Measurements from ENCODE around the gene HORMAD2. TPM values are rescaled to one million over a fixed set of nuclear protein-coding genes. Genes with fewer than 3 reads are reported as not detected.

Gene HORMAD2
- total and polyA plus RNA-seq, 2 donors (not counting 1 experiment from before 2014, with no cell fraction given) = not detected

DNA sequence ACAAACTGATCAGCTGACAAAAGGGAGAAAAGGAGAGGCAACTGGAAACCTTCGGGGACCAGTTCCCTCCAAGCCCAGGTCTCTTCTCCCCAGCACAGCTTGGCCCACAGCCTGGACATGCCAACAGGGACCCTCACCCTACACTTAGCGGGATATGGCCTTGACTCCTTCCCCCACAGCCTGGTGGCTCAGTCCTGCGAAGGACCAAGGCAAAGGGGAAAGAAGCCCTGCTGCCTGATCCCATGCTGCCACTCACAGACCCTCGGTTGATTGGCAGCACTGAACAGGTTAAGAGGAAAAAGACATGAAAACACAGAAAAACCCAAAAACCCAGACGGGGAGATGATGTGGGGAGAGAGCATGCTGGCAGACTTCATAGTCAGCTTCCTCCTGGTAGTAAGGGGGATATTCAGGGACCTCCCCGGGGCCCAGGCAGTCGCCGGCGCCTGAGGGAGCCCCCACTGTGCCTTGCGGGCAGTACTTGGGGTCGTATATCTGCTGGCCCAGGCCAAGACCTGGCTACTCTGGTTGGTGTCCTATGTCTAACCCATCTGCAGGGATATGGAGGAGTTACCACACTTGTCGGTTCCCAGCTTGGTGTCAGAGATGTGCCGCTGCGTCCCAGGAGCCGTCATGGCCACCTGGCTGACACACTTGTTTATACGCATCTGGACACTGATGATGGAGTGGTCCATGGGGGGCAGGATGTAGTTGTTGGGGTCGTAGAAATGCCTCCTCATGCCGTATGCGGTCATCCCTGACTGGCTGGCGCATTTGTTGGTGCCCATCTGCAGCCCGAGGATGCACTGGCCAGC is 34.2 kb upstream of the HORMAD2 start:
- Mint-ChIP-seq H3K27ac (no peak overlapping the region), H3K27me3 (no peaks in the 10 kb centered on the region), H3K9me3 (ENCODE audit: insufficient read depth) (no peaks in the 10 kb centered on the region), H3K4me1 (peaks cover 4% of the 10 kb centered on the region), H3K4me3 (no peak overlapping the region)
- H3K36me3 ChIP-seq (replicated peaks in 1 of 2; ENCODE audit: control extremely low read depth in 1 of 2, control insufficient read depth in 1 of 2, extremely low read depth in 1 of 2, insufficient read depth in 2 of 2, low read length in 1 of 2) = no peaks in the 10 kb centered on the region
- intact Hi-C loops (cut with micrococcal nuclease) = no loop called here
- peaks cover 0 to 9% of the 10 kb centered on the region in 2 donors for H3K4me1 ChIP-seq (ENCODE audit: control insufficient read depth in 2 of 2, insufficient read depth in 2 of 2, low read length in 2 of 2)
- WGBS (ENCODE audit: insufficient coverage) = 98% methylated on average over 19 of the region's 21 CpGs
- ChIA-PET CTCF (interaction anchor here (1.3 kb wide), 1 partner anchor 41 kb away, joined by 3 read pairs; no protein-coding TSS in a partner anchor), POLR2A (no interaction called here)
- DNase-seq = no peak
- H3K9me3 ChIP-seq (ENCODE audit: control extremely low read depth in 1 of 3, control insufficient read depth in 2 of 3, insufficient read depth in 1 of 3, low read length in 2 of 3) = peaks cover 0 to 5% (median 0%) of the 10 kb centered on the region in 3 donors
- no peaks in the 10 kb centered on the region for H3K79me2 ChIP-seq (ENCODE audit: control insufficient read depth, insufficient read depth, low read length)
- no peak overlapping the region for H2AFZ ChIP-seq (ENCODE audit: insufficient read depth, low read depth, low read length, poor library complexity, severe bottlenecking)
- H3K9ac ChIP-seq (ENCODE audit: low read length) = no peak overlapping the region
- no peak overlapping the region for H3K27ac ChIP-seq (ENCODE audit: low read length in 2 of 2)
- no peak overlapping the region for H3K4me3 ChIP-seq (ENCODE audit: control extremely low read depth in 1 of 5, extremely low read depth in 1 of 5, insufficient read depth in 1 of 5, low read depth in 2 of 5, low read length in 4 of 5)
- H3K27me3 ChIP-seq (replicated peaks in 1 of 4; ENCODE audit: control extremely low read depth in 1 of 4, control insufficient read depth in 3 of 4, insufficient read depth in 4 of 4, low read length in 3 of 4) = no peaks in the 10 kb centered on the region
- ATAC-seq (ENCODE audit: low read depth) = no peak
- H3K4me2 ChIP-seq (replicated peaks; ENCODE audit: low read depth, low read length, poor library complexity, severe bottlenecking) = no peak overlapping the region
- TF ChIP-seq, protein P1, sequence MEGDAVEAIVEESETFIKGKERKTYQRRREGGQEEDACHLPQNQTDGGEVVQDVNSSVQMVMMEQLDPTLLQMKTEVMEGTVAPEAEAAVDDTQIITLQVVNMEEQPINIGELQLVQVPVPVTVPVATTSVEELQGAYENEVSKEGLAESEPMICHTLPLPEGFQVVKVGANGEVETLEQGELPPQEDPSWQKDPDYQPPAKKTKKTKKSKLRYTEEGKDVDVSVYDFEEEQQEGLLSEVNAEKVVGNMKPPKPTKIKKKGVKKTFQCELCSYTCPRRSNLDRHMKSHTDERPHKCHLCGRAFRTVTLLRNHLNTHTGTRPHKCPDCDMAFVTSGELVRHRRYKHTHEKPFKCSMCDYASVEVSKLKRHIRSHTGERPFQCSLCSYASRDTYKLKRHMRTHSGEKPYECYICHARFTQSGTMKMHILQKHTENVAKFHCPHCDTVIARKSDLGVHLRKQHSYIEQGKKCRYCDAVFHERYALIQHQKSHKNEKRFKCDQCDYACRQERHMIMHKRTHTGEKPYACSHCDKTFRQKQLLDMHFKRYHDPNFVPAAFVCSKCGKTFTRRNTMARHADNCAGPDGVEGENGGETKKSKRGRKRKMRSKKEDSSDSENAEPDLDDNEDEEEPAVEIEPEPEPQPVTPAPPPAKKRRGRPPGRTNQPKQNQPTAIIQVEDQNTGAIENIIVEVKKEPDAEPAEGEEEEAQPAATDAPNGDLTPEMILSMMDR (IDR thresholded peaks at IDR 0.05) = no peak
- TF ChIP-seq EZH2 (IDR thresholded peaks at IDR 0.05; ENCODE audit: borderline replicate concordance, insufficient read depth, low read depth, low read length, poor library complexity, severe bottlenecking) = no peak
- no peaks in the 10 kb centered on the region for H4K20me1 ChIP-seq (ENCODE audit: control insufficient read depth, insufficient read depth, low read length, poor library complexity, severe bottlenecking)

DNA sequence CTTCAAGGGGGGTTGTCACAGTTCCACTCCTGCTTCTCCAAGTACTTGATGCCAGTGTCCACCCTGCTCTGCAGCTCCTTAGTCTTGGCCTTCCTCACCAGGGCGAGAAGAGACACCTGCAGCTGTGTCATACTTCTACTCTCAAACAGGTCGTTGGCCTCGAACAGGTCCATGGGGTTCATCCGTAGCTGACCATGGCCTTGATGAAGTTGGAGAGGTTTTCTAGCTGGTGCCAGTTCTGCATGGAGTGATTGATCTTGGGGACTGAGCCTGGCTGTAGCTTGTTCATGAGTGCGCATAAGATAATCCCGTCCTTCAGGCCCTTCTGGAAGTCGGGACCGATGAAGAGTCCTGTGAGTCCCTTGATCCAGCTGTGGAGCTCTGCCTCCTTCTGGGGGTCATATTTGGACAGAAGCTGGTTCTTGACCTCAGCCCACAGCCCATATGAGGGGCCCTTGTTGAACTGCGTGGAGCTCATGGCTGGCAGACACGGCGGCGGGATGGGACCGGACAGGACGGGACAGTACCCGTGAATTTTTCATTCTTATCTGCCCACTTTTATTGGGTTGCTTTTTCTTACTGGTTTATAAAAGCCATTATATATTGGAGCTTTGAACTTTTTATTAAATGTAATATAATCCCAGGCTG is 33.4 kb upstream of the HORMAD2 start:
- TF ChIP-seq, protein P1 (IDR thresholded peaks at IDR 0.05) = no peak
- no peak for TF ChIP-seq EZH2 (IDR thresholded peaks at IDR 0.05; ENCODE audit: borderline replicate concordance, insufficient read depth, low read depth, low read length, poor library complexity, severe bottlenecking)
- peaks cover 0 to 5% (median 0%) of the 10 kb centered on the region in 3 donors for H3K9me3 ChIP-seq (ENCODE audit: control extremely low read depth in 1 of 3, control insufficient read depth in 2 of 3, insufficient read depth in 1 of 3, low read length in 2 of 3)
- no peak overlapping the region for H3K9ac ChIP-seq (ENCODE audit: low read length)
- no peaks in the 10 kb centered on the region for H3K79me2 ChIP-seq (ENCODE audit: control insufficient read depth, insufficient read depth, low read length)
- CTCF ChIA-PET = interaction anchor here (1.3 kb wide), 1 partner anchor 42 kb away, joined by 3 read pairs; no protein-coding TSS in a partner anchor
- DNase-seq (no peak), ATAC-seq (ENCODE audit: low read depth) (no peak)
- peaks cover 4% of the 10 kb centered on the region for H3K4me1 Mint-ChIP-seq
- 94% methylated on average over 9 of the region's 15 CpGs for WGBS (ENCODE audit: insufficient coverage)
- H3K27ac Mint-ChIP-seq = no peak overlapping the region
- POLR2A ChIA-PET = no interaction called here
- no peaks in the 10 kb centered on the region for H4K20me1 ChIP-seq (ENCODE audit: control insufficient read depth, insufficient read depth, low read length, poor library complexity, severe bottlenecking)
- intact Hi-C loops (cut with micrococcal nuclease) = no loop called here
- H3K4me2 ChIP-seq (replicated peaks; ENCODE audit: low read depth, low read length, poor library complexity, severe bottlenecking) = peak overlapping the region; percentile 20
- H3K27me3 ChIP-seq (replicated peaks in 1 of 4; ENCODE audit: control extremely low read depth in 1 of 4, control insufficient read depth in 3 of 4, insufficient read depth in 4 of 4, low read length in 3 of 4) = no peaks in the 10 kb centered on the region
- no peak overlapping the region for H3K27ac ChIP-seq (ENCODE audit: low read length in 2 of 2)
- no peaks in the 10 kb centered on the region for H3K36me3 ChIP-seq (replicated peaks in 1 of 2; ENCODE audit: control extremely low read depth in 1 of 2, control insufficient read depth in 1 of 2, extremely low read depth in 1 of 2, insufficient read depth in 2 of 2, low read length in 1 of 2)
- H2AFZ ChIP-seq (ENCODE audit: insufficient read depth, low read depth, low read length, poor library complexity, severe bottlenecking) = peak overlapping the region; percentile 58
- H3K27me3 Mint-ChIP-seq = no peaks in the 10 kb centered on the region
- H3K4me1 ChIP-seq (ENCODE audit: control insufficient read depth in 2 of 2, insufficient read depth in 2 of 2, low read length in 2 of 2) = peaks cover 0 to 9% of the 10 kb centered on the region in 2 donors
- no peak overlapping the region for H3K4me3 ChIP-seq (ENCODE audit: control extremely low read depth in 1 of 5, extremely low read depth in 1 of 5, insufficient read depth in 1 of 5, low read depth in 2 of 5, low read length in 4 of 5)
- no peak overlapping the region for H3K4me3 Mint-ChIP-seq
- H3K9me3 Mint-ChIP-seq (ENCODE audit: insufficient read depth) = no peaks in the 10 kb centered on the region

Measured in B cell (primary cell).